HCT116 (cell line): ENCODE results near the gene GOLIM4. TPM values are rescaled to one million over a fixed set of nuclear protein-coding genes. Genes with fewer than 3 reads are reported as not detected.

Source experiments
- ATAC-seq: fragments of 200-7000 bp; cut with Tn5 transposase; 2 replicates; pipeline ENCODE4 v1.9.1; 2020; ENCODE audit warnings: mild to moderate bottlenecking, moderate library complexity
- BruUV-seq: library from RNA; stranded (reverse); fragments of 400-500 nt; replicated peaks from 2 replicates; lab custom pipeline; 2021; lab: Mats Ljungman, UMichigan
- CTCF ChIA-PET: fragments of 300-600 bp; sonication (Branson Sonifier 250); formaldehyde crosslinking; loops from one replicate; lab custom pipeline; 2021; ENCODE audit warnings: antibody characterized with exemption; lab: Charles Lee
- POLR2A ChIA-PET: fragments of 300-600, 350-600 bp; sonication (Branson Sonifier 250); formaldehyde crosslinking; loops from one replicate; lab custom pipeline; 2021; ENCODE audit warnings: antibody characterized with exemption; lab: Charles Lee
- RAD21 ChIA-PET, 2 experiments: fragments of 300-600 bp; sonication (Branson Sonifier 250); formaldehyde crosslinking; loops; one replicate each; lab custom pipeline; 2023; ENCODE audit warnings: low total read pairs in 2 of 2; ENCODE audit not compliant: uncharacterized antibody in 2 of 2, unreplicated experiment in 2 of 2, low non-redundant PET in 1 of 2; lab: Charles Lee
- DNase-seq: peaks from one replicate; pipeline ENCODE4 v3.0.0-alpha.2; 2010; ENCODE audit warnings: low read depth, low spot score
- H2AFZ ChIP-seq: fragments of 200-600 bp; shearing (Covaris generic), sonication (generic); 2 replicates; pipeline ENCODE4 v1.6.1; 2017; ENCODE audit warnings: low read depth, mixed run types, mixed read lengths, antibody characterized with exemption, low read length; ENCODE audit not compliant: poor library complexity, severe bottlenecking
- H3K27ac ChIP-seq: 2 replicates; pipeline ENCODE4 v1.5.1; 2012; ENCODE audit warnings: low read depth, low read length
- H3K27me3 ChIP-seq: fragments of 200-600 bp; sonication (generic); 2 replicates; pipeline ENCODE4 v1.6.1; 2016; ENCODE audit warnings: mixed run types, low read length, mixed read lengths; ENCODE audit not compliant: insufficient read depth
- H3K36me3 ChIP-seq, 2 experiments: fragments of 200-500 bp in 1 of 2; fragments of 200-600 bp in 1 of 2; sonication (Bioruptor generic) in 1 of 2; sonication (generic) in 1 of 2; 2 replicates each; pipeline versions ENCODE4 v1.5.1 to v1.6.1; 2014 to 2016; ENCODE audit warnings: low read length in 2 of 2, inconsistent platforms in 1 of 2, mixed read lengths in 1 of 2, mixed run types in 1 of 2; ENCODE audit not compliant: insufficient read depth in 2 of 2, control insufficient read depth in 1 of 2
- H3K4me1 ChIP-seq, 2 experiments: fragments of 200-600 bp in 1 of 2; sonication (generic) in 1 of 2; 2 replicates each; pipeline versions ENCODE4 v1.5.1 to v1.6.1; 2012 to 2017; ENCODE audit warnings: low read length in 2 of 2, inconsistent platforms in 1 of 2, mild to moderate bottlenecking in 1 of 2, mixed read lengths in 1 of 2, mixed run types in 1 of 2, moderate library complexity in 1 of 2; ENCODE audit not compliant: insufficient read depth in 2 of 2, control insufficient read depth in 1 of 2
- H3K4me2 ChIP-seq: fragments of 200-600 bp; sonication (generic); 2 replicates; pipeline ENCODE4 v1.6.1; 2017; ENCODE audit warnings: mixed run types, low read length, mixed read lengths
- H3K4me3 ChIP-seq, 2 experiments: fragments of 200-600 bp in 1 of 2; sonication (generic) in 1 of 2; replicated peaks in 1 of 2; 2 replicates each; pipeline ENCODE4 v1.5.1; 2011 to 2016; ENCODE audit warnings: low read length in 2 of 2, control low read depth in 1 of 2, low read depth in 1 of 2, mild to moderate bottlenecking in 1 of 2, mixed read lengths in 1 of 2, mixed run types in 1 of 2
- H3K79me2 ChIP-seq: fragments of 200-600 bp; sonication (generic); 2 replicates; pipeline ENCODE4 v1.6.1; 2017; ENCODE audit warnings: mild to moderate bottlenecking, mixed run types, low read length, moderate library complexity, mixed read lengths; ENCODE audit not compliant: insufficient read depth
- H3K9ac ChIP-seq: fragments of 200-600 bp; sonication (generic); 2 replicates; pipeline ENCODE4 v1.6.1; 2016; ENCODE audit warnings: low read length, mixed read lengths
- H3K9me2 ChIP-seq: fragments of 200-600 bp; sonication (generic), shearing (Covaris generic); 2 replicates; pipeline ENCODE4 v1.6.1; 2017; ENCODE audit warnings: mixed run types, mild to moderate bottlenecking, moderate library complexity; ENCODE audit not compliant: insufficient read depth
- H3K9me3 ChIP-seq, 2 experiments: fragments of 200-500 bp in 1 of 2; fragments of 200-600 bp in 1 of 2; sonication (Bioruptor generic) in 1 of 2; sonication (generic) in 1 of 2; 2 replicates each; pipeline ENCODE4 v1.6.1; 2014 to 2017; ENCODE audit warnings: low read length in 2 of 2, mixed read lengths in 2 of 2, inconsistent platforms in 1 of 2, low read depth in 1 of 2, mild to moderate bottlenecking in 1 of 2, mixed run types in 1 of 2, moderate library complexity in 1 of 2; ENCODE audit not compliant: control insufficient read depth in 1 of 2, insufficient read depth in 1 of 2
- H4K20me1 ChIP-seq: fragments of 200-600 bp; sonication (generic), shearing (Covaris generic); 2 replicates; pipeline ENCODE4 v1.6.1; 2017; ENCODE audit warnings: mixed run types, mild to moderate bottlenecking, moderate library complexity; ENCODE audit not compliant: insufficient read depth
- CBX3 ChIP-seq: IDR thresholded peaks from 2 replicates; pipeline ENCODE4 v1.6.1; 2012; ENCODE audit warnings: low read depth
- CEBPB ChIP-seq: IDR thresholded peaks from 2 replicates; pipeline ENCODE4 v1.6.1; 2012; ENCODE audit warnings: low read depth
- EGR1 ChIP-seq: IDR thresholded peaks from 2 replicates; pipeline ENCODE4 v1.6.1; 2012; ENCODE audit warnings: low read depth
- ELF1 ChIP-seq: IDR thresholded peaks from 2 replicates; pipeline ENCODE4 v1.6.1; 2012; ENCODE audit warnings: low read depth, borderline replicate concordance
- EZH2 ChIP-seq: fragments of 200-600 bp; sonication (generic); IDR thresholded peaks from 2 replicates; pipeline ENCODE4 v1.6.1; 2017; ENCODE audit warnings: antibody characterized with exemption, mixed run types
- EZH2phosphoT487 ChIP-seq: fragments of 200-600 bp; IDR thresholded peaks from 2 replicates; pipeline ENCODE4 v1.6.1; 2018; ENCODE audit warnings: antibody characterized with exemption, borderline replicate concordance
- FOSL1 ChIP-seq: IDR thresholded peaks from 2 replicates; pipeline ENCODE4 v1.6.1; 2012; ENCODE audit warnings: low read depth
- JUND ChIP-seq: IDR thresholded peaks from 2 replicates; pipeline ENCODE4 v1.6.1; 2012
- RAD21 ChIP-seq: IDR thresholded peaks from 2 replicates; pipeline ENCODE4 v1.6.1; 2012; ENCODE audit warnings: low read depth, mild to moderate bottlenecking
- SIN3A ChIP-seq: IDR thresholded peaks from 2 replicates; pipeline ENCODE4 v1.6.1; 2012; ENCODE audit warnings: low read depth
- SP1 ChIP-seq: IDR thresholded peaks from 2 replicates; pipeline ENCODE4 v1.6.1; 2012; ENCODE audit warnings: low read depth
- SRF ChIP-seq: IDR thresholded peaks from 2 replicates; pipeline ENCODE4 v1.6.1; 2012; ENCODE audit warnings: low read depth
- TCF7L2 ChIP-seq: IDR thresholded peaks from 2 replicates; pipeline ENCODE4 v1.7.0; 2011; ENCODE audit warnings: borderline replicate concordance, inconsistent platforms; ENCODE audit not compliant: insufficient read depth, insufficient read length; ENCODE audit errors: extremely low read depth
- ZBTB33 ChIP-seq: IDR thresholded peaks from 2 replicates; pipeline ENCODE4 v1.6.1; 2011; ENCODE audit warnings: mild to moderate bottlenecking, low read length, moderate library complexity; ENCODE audit not compliant: insufficient replicate concordance; ENCODE audit errors: extremely low read depth
- intact Hi-C: fragments of 100-400 bp; cut with micrococcal nuclease; formaldehyde crosslinking; loops from 2 replicates; pipeline ENCODE4 v1.10.0; 2022
- total RNA-seq: library from RNA; stranded (reverse); gene quantifications from one replicate; pipeline ENCODE4 v1.2.1, GENCODE V29; 2021; ENCODE audit not compliant: unreplicated experiment
- TF ChIP-seq, protein P1 (sequence below): IDR thresholded peaks from 2 replicates; pipeline ENCODE4 v1.6.1; 2012; ENCODE audit warnings: low read depth
- TF ChIP-seq, protein P2 (sequence below), 3 experiments: fragments of 200-600 bp in 1 of 3; sonication (generic) in 1 of 3; IDR thresholded peaks in 2 of 3; conservative IDR thresholded peaks in 1 of 3; 2 replicates each; pipeline ENCODE4 v1.5.1; 2012 to 2017; ENCODE audit warnings: low read depth in 2 of 3, low read length in 2 of 3, antibody characterized with exemption in 1 of 3, borderline replicate concordance in 1 of 3, control low read depth in 1 of 3, mild to moderate bottlenecking in 1 of 3, mixed read lengths in 1 of 3, mixed run types in 1 of 3, moderate library complexity in 1 of 3; ENCODE audit not compliant: insufficient read depth in 1 of 3

Gene GOLIM4
- total RNA-seq, 1 experiment from 2014 or later = 10.6 TPM

GRCh38 chr3:168139947-168140346 is 44.2 kb upstream of the GOLIM4 start:
- intact Hi-C loops = no loop called here
- POLR2A ChIA-PET = no interaction called here
- H2AFZ ChIP-seq = no peak overlapping the region

More at GRCh38 chr3:168139947-168140346, 44.2 kb upstream of the GOLIM4 start:
- H3K9ac ChIP-seq = no peak overlapping the region
- H3K79me2 ChIP-seq = no peaks in the 10 kb centered on the region
- no peaks in the 10 kb centered on the region for H3K27me3 ChIP-seq
- no peak overlapping the region for H3K4me3 ChIP-seq
- H3K9me3 ChIP-seq = no peaks in the 10 kb centered on the region
- ATAC-seq (no peak), DNase-seq (no peak)
- no peak overlapping the region for H3K27ac ChIP-seq
- ChIA-PET CTCF (no interaction called here), RAD21 (no interaction called here)
- no TSS peak for BruUV-seq
- no peaks in the 10 kb centered on the region for H3K4me1 ChIP-seq
- H3K4me2 ChIP-seq = no peak overlapping the region
- no peaks in the 10 kb centered on the region for H4K20me1 ChIP-seq
- TF ChIP-seq SP1 = no peak
- no peak for TF ChIP-seq JUND
- no peak for TF ChIP-seq SRF
- TF ChIP-seq TCF7L2 = no peak
- TF ChIP-seq FOSL1 = no peak
- no peak for TF ChIP-seq SIN3A
- no peak for TF ChIP-seq RAD21
- TF ChIP-seq ZBTB33 = no peak
- TF ChIP-seq EZH2phosphoT487 = no peak
- no peak for TF ChIP-seq EGR1
- TF ChIP-seq ELF1 = no peak
- TF ChIP-seq, protein P1, sequence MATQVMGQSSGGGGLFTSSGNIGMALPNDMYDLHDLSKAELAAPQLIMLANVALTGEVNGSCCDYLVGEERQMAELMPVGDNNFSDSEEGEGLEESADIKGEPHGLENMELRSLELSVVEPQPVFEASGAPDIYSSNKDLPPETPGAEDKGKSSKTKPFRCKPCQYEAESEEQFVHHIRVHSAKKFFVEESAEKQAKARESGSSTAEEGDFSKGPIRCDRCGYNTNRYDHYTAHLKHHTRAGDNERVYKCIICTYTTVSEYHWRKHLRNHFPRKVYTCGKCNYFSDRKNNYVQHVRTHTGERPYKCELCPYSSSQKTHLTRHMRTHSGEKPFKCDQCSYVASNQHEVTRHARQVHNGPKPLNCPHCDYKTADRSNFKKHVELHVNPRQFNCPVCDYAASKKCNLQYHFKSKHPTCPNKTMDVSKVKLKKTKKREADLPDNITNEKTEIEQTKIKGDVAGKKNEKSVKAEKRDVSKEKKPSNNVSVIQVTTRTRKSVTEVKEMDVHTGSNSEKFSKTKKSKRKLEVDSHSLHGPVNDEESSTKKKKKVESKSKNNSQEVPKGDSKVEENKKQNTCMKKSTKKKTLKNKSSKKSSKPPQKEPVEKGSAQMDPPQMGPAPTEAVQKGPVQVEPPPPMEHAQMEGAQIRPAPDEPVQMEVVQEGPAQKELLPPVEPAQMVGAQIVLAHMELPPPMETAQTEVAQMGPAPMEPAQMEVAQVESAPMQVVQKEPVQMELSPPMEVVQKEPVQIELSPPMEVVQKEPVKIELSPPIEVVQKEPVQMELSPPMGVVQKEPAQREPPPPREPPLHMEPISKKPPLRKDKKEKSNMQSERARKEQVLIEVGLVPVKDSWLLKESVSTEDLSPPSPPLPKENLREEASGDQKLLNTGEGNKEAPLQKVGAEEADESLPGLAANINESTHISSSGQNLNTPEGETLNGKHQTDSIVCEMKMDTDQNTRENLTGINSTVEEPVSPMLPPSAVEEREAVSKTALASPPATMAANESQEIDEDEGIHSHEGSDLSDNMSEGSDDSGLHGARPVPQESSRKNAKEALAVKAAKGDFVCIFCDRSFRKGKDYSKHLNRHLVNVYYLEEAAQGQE = no peak
- TF ChIP-seq CBX3 = no peak
- TF ChIP-seq, protein P2, sequence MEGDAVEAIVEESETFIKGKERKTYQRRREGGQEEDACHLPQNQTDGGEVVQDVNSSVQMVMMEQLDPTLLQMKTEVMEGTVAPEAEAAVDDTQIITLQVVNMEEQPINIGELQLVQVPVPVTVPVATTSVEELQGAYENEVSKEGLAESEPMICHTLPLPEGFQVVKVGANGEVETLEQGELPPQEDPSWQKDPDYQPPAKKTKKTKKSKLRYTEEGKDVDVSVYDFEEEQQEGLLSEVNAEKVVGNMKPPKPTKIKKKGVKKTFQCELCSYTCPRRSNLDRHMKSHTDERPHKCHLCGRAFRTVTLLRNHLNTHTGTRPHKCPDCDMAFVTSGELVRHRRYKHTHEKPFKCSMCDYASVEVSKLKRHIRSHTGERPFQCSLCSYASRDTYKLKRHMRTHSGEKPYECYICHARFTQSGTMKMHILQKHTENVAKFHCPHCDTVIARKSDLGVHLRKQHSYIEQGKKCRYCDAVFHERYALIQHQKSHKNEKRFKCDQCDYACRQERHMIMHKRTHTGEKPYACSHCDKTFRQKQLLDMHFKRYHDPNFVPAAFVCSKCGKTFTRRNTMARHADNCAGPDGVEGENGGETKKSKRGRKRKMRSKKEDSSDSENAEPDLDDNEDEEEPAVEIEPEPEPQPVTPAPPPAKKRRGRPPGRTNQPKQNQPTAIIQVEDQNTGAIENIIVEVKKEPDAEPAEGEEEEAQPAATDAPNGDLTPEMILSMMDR (IDR thresholded peaks at IDR 0.05 in 2 of 3, conservative IDR thresholded peaks at IDR 0.05 in 1 of 3; ENCODE audit: borderline replicate concordance in 1 of 3, insufficient read depth in 1 of 3, low read depth in 2 of 3, low read length in 2 of 3) = no peak
- TF ChIP-seq CEBPB = no peak
- no peak for TF ChIP-seq EZH2
- TF ChIP-seq, all 23 proteins: peak for 0
- H3K9me2 ChIP-seq = no peaks in the 10 kb centered on the region
- H3K36me3 ChIP-seq = no peaks in the 10 kb centered on the region
